NCI-H82 treated with DMSO at 0.1 percent for 48 hours (cell line): ENCODE results near the gene WDR88.
"Not testable (repeated sequence)": the region's sequence is repeated elsewhere in the genome, so short reads cannot be mapped to it uniquely, and the experiment has no call there.

Experiments used
- DNase-seq: peaks from one replicate; lab custom pipeline; 2025; ENCODE audit not compliant: unreplicated experiment; lab: John Stamatoyannopoulos, UW

Gene WDR88

DNA sequence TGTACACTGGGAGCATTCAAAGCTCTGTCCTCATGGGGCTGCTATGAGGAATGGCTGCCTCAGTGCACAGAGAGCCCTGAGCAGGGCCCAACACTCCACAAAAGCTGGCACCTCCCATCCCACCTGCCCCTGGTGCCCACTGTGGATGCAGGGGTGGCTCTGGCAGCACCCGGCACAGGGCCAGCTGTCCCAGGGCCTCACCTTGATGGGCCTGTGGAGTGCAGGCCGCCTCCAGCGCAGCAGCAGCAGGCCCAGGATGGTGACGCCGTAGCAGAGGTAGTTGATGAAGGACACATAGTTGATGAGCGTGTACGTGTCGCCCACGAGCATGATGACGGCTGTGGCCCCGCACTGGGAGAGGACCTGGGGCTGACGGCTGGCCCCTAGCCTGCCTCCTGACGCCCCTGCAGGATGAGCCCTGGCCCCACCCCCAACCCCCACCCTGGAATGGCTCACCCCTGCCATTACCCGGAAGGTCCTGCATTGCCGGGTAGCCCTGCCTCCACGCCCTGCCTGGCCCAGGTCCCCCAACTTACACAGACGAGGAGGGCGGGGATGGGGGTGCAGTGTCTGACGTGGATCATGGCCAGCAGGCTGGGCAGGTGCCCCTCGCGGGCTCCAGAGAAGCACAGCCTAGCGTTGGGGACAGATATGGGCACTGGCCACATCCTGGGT is 78.5 kb downstream of the WDR88 start:
- DNase-seq: no peak

DNA sequence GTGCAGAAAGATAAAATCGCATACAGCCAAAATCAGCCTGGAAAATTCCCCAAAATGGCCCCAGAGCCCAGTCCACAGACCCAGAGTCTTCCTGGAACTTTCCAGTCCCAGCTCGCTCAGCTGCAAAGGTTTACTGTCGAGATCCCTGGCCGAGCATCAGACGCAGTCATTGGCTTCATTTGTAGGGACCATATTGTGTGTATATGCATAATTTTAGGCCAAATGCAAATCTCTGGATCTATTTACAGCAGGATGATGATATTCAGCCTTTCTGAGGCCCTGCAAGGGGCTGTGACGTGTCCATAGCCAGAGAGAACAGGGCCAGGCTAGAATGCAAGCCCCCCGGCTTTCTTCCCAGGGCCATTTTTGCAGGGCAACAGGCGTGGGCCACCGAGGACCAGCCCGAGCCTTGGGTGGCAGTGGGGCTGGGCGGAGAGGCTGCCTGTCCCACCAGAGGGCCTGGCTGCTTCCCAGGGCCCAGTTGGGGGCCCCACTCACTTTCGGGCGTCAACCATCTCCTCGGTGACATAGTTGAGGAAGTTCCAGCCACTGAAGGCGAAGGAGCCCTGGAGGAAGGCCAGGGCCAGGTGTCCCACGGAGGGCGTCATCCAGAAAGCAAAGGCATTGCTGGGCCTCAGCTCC is 80.0 kb downstream of the WDR88 start:
- no peak for DNase-seq

DNA sequence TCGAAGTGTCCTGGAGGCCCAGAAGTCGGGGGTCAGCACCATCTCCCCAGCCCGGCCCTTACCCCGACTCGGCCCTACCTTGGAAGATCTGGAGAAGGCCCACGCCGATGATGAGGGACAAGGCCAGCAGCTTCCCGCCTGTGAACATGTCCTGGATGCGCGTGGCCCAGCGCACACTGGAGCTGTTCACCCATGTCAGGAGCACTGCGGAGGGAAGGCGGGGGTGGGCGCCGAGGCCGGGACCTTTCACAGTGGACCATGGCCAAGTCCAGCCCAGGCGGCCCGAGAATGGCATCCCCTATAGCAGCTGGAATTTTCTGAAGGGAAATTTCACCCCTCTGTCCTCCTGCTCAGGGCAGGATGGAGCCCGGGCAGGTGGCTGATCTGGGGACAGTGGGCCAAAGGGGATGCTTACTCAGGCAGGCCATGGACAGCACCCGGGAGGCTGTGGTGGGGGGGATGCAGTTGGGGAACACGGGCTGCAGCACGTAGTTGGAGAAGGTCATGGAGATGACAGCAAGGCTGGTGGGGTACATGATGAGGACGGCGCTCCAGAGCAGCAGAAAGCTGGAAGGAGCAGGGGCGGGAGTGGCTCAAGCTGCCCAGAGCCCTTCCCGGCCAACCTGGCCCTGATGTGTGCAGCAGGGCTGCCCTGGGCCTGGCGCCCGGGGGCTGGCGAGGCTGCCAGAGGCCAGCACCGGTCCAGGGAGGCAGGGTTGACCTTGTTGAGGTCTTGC is 80.7 kb downstream of the WDR88 start:
- no peak for DNase-seq

DNA sequence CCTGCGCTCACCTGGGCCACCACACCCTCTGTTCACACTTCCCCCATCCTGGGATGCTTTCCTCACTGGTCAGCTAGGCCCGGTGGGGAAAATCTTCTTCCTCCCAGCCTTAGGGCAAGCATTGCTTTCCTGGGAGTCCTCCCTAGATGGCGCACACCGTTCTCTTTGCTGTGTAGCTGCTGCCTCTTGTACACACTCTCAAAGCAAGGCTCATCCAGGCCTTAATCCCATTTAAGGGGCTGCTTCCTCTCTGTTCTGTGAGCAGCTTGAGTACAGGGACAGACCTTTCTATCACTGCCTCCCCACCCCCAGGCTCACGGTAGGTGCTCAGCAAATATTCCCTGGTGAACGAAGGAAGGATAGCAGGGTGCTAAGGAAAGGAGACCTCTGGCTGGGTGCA is 82.7 kb downstream of the WDR88 start:
- DNase-seq: peak; percentile 83

DNA sequence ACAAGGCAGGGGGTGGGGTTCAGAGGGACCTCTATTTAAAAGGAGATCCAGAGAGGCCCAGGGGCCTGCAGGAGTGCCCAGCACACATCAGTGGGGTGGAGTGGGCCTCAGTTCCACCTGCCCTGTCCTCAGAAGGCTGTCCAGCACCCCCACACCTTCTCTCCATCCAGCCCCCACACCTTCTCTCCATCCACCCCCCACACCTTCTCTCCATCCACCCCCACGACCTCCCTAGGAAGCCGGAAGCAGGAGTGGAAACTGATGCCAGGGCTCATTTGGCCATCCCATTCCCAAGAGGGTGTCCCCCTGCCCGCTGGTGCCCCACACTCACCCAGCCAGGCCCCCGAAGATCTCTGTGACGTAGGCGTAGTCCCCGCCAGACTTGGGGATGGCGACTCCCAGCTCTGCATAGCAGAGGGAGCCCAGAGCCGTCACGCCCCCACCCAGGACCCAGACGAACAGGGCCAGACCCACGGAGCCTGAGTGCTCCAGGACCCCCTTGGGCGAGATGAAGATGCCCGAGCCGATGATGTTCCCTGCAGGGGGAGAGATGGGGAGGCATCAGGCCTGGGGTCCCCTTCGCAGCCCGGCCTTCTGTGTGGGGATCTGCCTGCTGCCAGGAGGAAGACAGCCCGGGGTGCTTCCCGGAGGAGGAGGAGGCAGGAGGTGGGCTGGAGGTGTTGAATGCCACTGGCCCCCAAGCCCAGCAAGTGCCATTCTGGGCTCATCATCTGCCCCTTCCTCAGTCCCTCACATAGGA is 83.7 kb downstream of the WDR88 start:
- no peak for DNase-seq

DNA sequence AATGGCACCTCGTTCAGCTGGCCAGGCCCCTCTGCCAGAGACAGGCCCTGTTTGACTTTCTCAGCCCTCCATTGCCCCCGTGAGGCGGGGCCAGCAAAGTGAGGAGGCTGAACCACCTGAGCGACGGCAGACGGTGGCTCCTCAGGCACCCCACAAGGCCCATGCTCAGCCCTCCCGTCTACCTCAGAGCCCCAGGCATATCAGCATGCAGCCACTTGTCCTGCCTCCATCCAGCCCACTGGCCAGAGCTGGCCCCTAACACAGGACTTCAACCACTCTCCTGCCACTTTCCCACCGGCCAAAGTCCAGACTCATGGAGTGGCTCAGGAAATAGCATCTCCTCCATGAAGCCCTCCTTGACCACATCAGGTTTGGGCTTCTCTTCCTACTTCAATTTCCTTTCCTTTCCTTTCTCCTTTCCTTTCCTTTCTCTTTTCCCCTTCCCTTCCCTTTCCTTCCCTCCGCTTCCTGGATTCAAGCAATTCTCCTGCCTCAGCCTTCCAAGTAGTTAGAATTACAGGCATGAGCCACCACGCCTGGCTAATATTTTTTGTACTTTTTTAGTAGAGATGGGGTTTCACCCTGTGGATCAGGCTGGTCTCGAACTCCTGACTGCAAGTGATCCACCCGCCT is 84.4 kb downstream of the WDR88 start:
- no peak for DNase-seq

DNA sequence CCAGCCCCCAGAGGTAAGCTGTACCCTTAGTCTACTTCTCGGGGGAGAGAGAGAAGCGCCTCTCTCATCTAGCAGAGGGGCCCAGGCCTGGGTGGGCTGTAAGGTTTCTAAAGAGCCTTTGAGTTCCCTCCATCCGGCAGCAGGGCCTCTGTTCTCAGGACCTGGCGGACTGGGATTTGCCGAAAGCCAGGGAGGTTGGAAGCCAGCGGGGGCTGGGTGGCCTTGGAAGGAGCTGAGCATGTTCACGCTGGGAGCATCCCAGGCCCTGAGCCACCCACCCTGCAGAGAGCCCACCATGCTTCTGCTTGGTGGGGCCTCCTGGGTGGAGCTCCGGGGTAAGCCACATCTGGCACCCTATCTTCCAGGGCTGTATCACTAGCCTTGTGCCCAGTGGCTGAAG is 86.0 kb downstream of the WDR88 start:
- no peak for DNase-seq

DNA sequence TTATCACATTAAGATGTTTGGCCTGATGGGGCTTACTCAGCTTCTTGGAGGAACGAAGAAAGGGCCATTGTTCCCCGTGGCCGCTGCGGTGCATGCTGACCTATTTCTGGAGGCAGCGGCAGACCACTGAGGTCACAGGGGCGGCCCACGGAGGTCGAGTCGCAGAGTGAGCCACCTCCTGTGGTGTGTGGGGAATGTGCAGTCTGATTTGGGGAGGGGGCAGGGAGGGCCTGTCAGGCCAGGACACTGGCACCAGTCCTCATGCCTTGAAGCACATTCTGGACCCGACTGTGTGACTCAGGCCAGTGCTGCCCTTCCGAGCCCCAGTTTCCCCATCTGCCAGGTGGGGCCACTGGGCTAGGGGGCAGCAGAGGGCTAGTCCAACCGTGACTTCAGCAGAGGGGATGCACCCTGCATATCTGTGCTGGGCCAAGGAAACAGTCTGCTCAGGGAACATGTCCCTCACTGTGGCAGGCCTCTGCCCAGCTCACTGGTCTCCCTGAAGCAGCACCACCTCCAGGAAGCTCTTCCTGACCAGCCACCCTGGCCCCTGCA is 87.4 kb downstream of the WDR88 start:
- DNase-seq: no peak

DNA sequence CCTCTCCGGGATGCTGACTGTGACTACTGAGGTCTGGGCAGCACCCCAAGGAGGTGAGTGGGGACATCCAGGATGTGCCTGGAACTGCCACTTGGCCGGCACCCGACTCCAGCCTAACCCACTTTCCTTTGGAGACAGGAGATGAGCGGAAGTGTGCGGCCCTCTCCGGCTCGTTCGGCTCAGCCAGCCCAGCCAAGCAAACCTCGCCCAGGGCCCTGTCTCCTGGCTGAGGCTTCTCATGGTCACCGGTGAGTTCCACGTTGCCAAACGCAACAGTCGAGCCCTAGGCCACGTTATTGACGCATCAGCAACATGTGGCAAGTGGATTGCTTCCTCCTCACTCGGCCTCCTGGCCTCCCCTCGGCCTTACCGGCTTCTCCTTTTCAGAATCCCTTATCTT is 88.2 kb downstream of the WDR88 start:
- no peak for DNase-seq

DNA sequence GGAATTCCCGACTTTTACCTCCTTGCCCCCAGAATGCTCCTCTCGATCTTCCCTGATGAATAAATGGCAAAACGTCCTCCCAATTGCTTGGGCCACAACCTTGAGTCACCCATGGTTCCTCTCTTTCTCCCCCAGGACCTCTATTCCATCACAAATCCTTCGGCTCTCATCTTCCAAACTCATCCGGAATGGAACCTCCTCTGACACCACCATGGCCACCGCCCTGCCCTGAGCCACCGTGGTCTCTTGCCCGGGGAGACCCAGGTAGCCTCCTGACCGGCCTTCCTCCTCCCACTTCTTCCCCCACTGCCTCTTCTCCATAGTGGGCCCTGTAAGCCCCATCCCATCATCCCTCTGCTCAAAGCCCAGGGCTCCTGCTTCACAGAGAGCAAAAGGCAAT is 88.8 kb downstream of the WDR88 start:
- DNase-seq: no peak

DNA sequence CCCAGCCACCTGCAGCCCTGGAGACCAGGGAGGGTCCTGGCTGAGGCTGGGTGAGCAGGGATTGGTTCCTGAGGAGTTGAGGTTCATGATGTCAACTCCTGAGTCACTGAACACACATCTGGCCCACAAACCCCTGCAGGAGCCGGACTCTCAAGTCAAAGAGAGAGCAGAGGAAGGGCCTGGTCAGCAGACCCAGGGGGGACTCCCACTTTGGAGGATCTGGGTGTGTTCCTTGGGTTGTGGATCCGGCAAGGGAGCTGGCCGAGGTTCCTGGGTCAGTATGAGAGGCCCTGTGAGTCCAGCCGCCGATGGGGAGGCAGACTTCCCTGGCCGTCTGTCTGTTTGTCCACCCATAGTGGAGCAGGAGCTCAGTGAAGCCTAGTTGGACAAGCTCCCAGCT is 89.7 kb downstream of the WDR88 start:
- no peak for DNase-seq

DNA sequence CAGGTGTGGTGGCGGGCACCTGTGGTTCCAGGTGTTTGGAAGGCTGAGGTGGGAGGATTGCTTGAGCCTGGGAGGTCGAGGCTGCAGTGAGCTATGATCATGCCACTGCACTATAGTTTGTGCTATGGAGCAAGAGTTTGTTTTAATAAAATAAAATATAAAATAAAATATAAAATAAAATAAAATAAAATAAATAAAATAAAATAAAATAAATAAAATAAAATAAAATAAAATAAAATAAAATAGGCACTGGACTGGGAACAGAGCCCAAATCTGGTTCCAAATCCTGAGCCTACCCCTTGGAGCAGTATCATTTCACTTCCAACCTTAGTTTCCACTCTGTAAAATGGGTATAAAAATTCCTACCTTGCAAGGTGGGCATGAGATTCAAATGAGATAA is 90.3 kb downstream of the WDR88 start:
- DNase-seq: not testable (repeated sequence)

DNA sequence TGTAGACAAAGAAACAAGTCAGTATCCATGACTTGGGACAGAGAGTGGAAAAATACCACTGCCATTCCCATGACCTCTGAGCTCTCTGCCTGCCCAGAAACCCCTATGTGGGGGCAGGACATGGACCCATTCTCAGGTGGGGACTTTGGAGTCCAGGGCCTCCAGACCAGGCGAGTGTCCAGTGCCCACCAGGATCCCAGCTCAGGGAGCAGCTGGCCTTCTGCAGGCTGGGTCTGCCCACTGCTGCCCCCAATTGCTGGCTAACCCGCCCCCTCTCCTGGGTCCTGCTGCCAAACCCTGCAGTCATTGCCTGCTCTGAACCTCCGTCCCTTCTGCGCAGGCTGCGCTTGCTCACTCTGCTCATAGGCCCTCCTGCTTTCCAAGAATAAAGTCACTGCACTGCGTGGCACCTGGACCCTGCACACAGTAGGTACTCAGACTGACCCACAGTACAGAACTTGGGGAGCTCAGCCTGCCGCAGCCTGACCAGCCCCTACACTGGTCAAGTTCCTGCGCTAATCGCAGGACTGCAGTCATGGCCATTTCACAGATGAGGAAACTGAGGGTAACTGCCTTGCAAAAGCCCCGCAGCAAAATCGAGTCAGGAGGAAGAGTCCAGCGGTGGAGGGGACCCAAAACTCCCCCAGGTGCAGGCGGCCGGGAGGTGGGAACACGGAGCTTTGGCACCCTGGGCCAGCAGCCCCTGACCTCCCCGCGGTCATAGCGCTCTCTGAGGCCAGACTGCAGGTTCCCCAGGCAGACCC is 93.0 kb downstream of the WDR88 start:
- no peak for DNase-seq
